ENCODE data around the gene PNRC2. TPM values are rescaled to one million over a fixed set of nuclear protein-coding genes. Genes with fewer than 3 reads are reported as not detected.

The PNRC2 gene
- total and polyA plus RNA-seq, 10 of the 15 experiments (the other 5 are each of a cell fraction or from before 2014, with no cell fraction given): 106 to 205 (median 163) TPM

DNA sequence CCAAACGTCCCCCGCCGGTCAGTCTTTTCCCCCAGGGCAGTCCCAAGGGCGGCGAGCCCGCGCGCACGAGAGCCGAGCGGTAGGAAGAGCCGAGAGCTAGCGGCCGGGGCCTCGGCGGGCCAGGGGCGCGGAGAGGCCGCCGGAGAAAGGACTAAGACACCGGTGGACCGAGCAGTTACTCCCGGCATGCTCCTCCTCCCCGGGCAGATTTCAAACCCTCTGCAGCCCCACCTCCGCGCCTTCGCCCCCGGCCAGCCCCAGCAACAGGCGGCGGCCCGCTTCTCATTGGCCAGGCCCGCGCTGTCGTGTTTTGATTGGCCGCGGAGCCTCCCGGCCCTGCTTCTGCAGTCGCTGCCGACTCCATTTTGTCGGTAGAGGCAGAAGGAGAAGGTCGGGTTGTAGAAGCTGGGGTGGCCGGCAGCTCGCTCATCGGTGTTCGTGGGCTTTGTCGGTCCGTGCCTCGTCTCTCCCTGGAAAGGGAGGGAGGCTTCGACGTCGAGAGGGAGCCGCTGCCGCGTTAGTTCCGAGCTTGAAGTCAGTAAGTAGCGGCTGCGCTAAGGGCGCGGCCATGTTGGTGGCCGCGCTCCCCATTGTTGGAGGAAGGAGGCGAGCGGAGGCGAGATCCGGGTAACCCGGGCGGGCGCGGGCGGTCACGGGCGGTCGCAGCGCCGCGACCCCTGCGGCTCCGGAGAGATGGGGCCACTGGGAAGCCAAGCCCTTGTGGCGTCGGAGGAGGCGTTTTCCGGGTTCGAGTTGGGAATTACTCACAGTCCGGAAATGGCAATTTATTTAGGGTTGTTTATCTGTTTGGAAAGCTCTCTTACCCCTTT is at the start of gene PNRC2 (continued):
- TF ChIP-seq, protein P1, sequence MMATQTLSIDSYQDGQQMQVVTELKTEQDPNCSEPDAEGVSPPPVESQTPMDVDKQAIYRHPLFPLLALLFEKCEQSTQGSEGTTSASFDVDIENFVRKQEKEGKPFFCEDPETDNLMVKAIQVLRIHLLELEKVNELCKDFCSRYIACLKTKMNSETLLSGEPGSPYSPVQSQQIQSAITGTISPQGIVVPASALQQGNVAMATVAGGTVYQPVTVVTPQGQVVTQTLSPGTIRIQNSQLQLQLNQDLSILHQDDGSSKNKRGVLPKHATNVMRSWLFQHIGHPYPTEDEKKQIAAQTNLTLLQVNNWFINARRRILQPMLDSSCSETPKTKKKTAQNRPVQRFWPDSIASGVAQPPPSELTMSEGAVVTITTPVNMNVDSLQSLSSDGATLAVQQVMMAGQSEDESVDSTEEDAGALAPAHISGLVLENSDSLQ (IDR thresholded peaks at IDR 0.05): no peak
- peak; percentile 67 for TF ChIP-seq RB1 (IDR thresholded peaks at IDR 0.05; ENCODE audit: borderline replicate concordance)
- no peak; the same call in none of the 2 replicates for TF ChIP-seq HDGF (IDR thresholded peaks at IDR 0.05)
- peak; percentile 98 for TF ChIP-seq YY1 (IDR thresholded peaks at IDR 0.05; ENCODE audit: low read depth, low read length)
- TF ChIP-seq FOS (IDR thresholded peaks at IDR 0.05; ENCODE audit: borderline replicate concordance, extremely low read depth, insufficient read length): peak; percentile 55
- TF ChIP-seq RUNX3 (IDR thresholded peaks at IDR 0.05; ENCODE audit: low read length): 0 out of 2 replicates have a peak, but pooled peaks have one; percentile 45
- TF ChIP-seq, protein P2, sequence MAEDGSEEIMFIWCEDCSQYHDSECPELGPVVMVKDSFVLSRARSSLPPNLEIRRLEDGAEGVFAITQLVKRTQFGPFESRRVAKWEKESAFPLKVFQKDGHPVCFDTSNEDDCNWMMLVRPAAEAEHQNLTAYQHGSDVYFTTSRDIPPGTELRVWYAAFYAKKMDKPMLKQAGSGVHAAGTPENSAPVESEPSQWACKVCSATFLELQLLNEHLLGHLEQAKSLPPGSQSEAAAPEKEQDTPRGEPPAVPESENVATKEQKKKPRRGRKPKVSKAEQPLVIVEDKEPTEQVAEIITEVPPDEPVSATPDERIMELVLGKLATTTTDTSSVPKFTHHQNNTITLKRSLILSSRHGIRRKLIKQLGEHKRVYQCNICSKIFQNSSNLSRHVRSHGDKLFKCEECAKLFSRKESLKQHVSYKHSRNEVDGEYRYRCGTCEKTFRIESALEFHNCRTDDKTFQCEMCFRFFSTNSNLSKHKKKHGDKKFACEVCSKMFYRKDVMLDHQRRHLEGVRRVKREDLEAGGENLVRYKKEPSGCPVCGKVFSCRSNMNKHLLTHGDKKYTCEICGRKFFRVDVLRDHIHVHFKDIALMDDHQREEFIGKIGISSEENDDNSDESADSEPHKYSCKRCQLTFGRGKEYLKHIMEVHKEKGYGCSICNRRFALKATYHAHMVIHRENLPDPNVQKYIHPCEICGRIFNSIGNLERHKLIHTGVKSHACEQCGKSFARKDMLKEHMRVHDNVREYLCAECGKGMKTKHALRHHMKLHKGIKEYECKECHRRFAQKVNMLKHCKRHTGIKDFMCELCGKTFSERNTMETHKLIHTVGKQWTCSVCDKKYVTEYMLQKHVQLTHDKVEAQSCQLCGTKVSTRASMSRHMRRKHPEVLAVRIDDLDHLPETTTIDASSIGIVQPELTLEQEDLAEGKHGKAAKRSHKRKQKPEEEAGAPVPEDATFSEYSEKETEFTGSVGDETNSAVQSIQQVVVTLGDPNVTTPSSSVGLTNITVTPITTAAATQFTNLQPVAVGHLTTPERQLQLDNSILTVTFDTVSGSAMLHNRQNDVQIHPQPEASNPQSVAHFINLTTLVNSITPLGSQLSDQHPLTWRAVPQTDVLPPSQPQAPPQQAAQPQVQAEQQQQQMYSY (CRISPR knock-in tag; IDR thresholded peaks at IDR 0.05): no peak
- no peak for TF ChIP-seq NFYA (IDR thresholded peaks at IDR 0.05; ENCODE audit: borderline replicate concordance, low read depth, low read length)
- TF ChIP-seq SPI1 (IDR thresholded peaks at IDR 0.05; ENCODE audit: borderline replicate concordance, insufficient read depth, low read depth, low read length): no peak
- no peak for TF ChIP-seq SRF (IDR thresholded peaks at IDR 0.05; ENCODE audit: low read depth in 2 of 2, low read length in 2 of 2)
- TF ChIP-seq POLR2AphosphoS5 (IDR thresholded peaks at IDR 0.05; ENCODE audit: low read length): peak; percentile 97
- TF ChIP-seq, protein P3, sequence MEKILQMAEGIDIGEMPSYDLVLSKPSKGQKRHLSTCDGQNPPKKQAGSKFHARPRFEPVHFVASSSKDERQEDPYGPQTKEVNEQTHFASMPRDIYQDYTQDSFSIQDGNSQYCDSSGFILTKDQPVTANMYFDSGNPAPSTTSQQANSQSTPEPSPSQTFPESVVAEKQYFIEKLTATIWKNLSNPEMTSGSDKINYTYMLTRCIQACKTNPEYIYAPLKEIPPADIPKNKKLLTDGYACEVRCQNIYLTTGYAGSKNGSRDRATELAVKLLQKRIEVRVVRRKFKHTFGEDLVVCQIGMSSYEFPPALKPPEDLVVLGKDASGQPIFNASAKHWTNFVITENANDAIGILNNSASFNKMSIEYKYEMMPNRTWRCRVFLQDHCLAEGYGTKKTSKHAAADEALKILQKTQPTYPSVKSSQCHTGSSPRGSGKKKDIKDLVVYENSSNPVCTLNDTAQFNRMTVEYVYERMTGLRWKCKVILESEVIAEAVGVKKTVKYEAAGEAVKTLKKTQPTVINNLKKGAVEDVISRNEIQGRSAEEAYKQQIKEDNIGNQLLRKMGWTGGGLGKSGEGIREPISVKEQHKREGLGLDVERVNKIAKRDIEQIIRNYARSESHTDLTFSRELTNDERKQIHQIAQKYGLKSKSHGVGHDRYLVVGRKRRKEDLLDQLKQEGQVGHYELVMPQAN (conservative IDR thresholded peaks at IDR 0.05): peak; percentile 98
- TF ChIP-seq SMAD1 (IDR thresholded peaks at IDR 0.05; ENCODE audit: low read depth, partially characterized antibody): peak; percentile 84
- TF ChIP-seq IKZF1 (conservative IDR thresholded peaks at IDR 0.05): peak; percentile 55
- peak; percentile 88; the same call in 1 of the 2 replicates for TF ChIP-seq POLR2AphosphoS2 (IDR thresholded peaks at IDR 0.05; ENCODE audit: low read depth, low read length)
- TF ChIP-seq STAT3 (IDR thresholded peaks at IDR 0.05; ENCODE audit: low read depth, low read length): no peak
- peak in 1 of 2 experiments; percentile 47; a peak in 1 of 4 replicates for TF ChIP-seq IKZF2 (IDR thresholded peaks at IDR 0.05)
- TF ChIP-seq EED (IDR thresholded peaks at IDR 0.05; ENCODE audit: low read depth): peak; percentile 52; the same call in 1 of the 2 replicates
- TF ChIP-seq TARDBP (IDR thresholded peaks at IDR 0.05; ENCODE audit: borderline replicate concordance): no peak
- TF ChIP-seq, protein P4, sequence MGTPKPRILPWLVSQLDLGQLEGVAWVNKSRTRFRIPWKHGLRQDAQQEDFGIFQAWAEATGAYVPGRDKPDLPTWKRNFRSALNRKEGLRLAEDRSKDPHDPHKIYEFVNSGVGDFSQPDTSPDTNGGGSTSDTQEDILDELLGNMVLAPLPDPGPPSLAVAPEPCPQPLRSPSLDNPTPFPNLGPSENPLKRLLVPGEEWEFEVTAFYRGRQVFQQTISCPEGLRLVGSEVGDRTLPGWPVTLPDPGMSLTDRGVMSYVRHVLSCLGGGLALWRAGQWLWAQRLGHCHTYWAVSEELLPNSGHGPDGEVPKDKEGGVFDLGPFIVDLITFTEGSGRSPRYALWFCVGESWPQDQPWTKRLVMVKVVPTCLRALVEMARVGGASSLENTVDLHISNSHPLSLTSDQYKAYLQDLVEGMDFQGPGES (IDR thresholded peaks at IDR 0.05): peak; percentile 60; the same call in 1 of the 2 replicates
- peak; percentile 85 for TF ChIP-seq SP1 (IDR thresholded peaks at IDR 0.05; ENCODE audit: low read depth, low read length)
- no peak for TF ChIP-seq RAD51 (IDR thresholded peaks at IDR 0.05)
- TF ChIP-seq DPF2 (IDR thresholded peaks at IDR 0.05): no peak; the same call in 1 of the 2 replicates
